GM18498 (cell line): ENCODE measurements around the gene ARHGEF40.

Source experiments
- ATAC-seq: cut with Tn5 transposase; IDR thresholded peaks from one replicate; pipeline ENCODE4 v1.9.1; 2021; ENCODE audit warnings: mild to moderate bottlenecking, moderate library complexity; ENCODE audit not compliant: unreplicated experiment

The ARHGEF40 gene

GRCh38 chr14:21109377-21110138 is 39.5 kb downstream of the ARHGEF40 start:
- peak; percentile 55 for ATAC-seq

- ATAC-seq = no peak
Observed at GRCh38 chr14:21112255-21112654, 42.2 kb downstream of the ARHGEF40 start.

DNA sequence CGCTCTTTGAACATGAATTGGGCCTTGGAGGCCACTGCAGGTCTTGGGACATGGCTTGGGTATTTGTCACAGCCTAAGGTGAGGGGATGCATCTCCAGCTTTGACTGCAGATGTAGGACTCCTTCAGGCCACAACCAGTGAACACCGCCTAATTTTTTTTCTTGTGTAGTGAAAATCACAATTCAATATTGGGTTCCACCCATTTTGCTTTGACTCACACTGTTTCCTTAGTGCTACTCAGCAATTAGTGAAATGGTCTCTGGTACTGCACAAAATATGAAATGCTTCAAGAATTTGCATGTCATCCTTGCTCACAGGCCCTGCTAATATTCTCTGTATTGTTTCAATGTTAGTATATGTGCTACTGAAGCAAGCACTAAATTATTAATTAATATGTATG is 43.3 kb downstream of the ARHGEF40 start:
- ATAC-seq = no peak

DNA sequence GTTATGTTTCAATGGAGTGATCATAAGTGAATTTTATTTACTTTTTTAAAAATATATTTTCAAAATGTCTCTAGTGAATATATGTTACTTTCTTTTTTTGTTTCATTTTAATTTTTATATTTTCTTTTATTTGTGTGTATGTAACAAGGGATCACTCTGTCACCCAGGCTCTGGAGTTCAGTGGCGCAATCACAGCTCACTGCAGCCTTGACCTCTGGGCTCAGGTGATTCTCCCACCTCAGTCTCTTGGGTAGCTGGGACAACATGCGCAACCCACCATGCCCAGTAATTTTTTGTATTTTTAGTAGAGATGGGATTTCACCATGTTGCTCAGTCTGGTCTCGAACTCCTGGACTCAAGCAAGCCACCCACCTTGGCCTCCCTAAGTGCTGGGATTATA is 48.8 kb downstream of the ARHGEF40 start:
- ATAC-seq = no peak

GRCh38 chr14:21120686-21121085 is 50.6 kb downstream of the ARHGEF40 start:
- ATAC-seq = no peak

GRCh38 chr14:21121122-21121521 is 51.0 kb downstream of the ARHGEF40 start:
- ATAC-seq = no peak

DNA sequence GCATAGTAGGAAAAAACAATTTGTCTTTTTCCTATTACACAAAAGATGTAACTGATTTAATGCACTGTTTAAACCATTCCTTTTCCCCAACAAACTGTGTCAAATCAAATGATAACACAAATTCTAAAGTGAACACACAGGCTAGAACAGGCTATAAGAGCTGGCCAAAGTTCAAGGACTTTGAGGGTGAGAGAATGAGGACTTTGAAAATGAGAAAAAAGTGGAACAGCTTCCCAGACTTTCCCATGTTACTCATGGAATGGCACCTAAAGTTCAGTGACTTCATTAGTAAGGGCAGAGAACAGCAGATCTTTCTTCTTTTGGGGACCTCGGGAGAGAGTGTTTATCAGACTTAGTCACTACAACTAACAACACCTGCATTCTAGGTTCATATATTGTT is 53.3 kb downstream of the ARHGEF40 start:
- ATAC-seq = no peak

GRCh38 chr14:21133901-21134300 is 63.8 kb downstream of the ARHGEF40 start:
- no peak for ATAC-seq

GRCh38 chr14:21136024-21136423 is 65.9 kb downstream of the ARHGEF40 start:
- ATAC-seq = no peak
